Stomach (tissue), 9 donors: ENCODE results near the gene NR2F6. TPM values are rescaled to one million over a fixed set of nuclear protein-coding genes. Genes with fewer than 3 reads are reported as not detected.

Source experiments
- DNase-seq, 2 donors: peaks; one replicate each; pipeline versions ENCODE4 v3.0.0 to v3.0.0-alpha.2; 2013 to 2019
- H3K27ac ChIP-seq, 5 donors: fragments of 200-600 bp in 4 of 5; sonication (generic) in 4 of 5; one replicate each; pipeline ENCODE4 v1.5.1; 2013 to 2019; ENCODE audit warnings: mild to moderate bottlenecking in 1 of 5, moderate library complexity in 1 of 5
- H3K27me3 ChIP-seq, 3 donors: fragments of 200-600 bp; sonication (generic); one replicate each; pipeline ENCODE4 v1.5.1; 2017 to 2019; ENCODE audit warnings: mixed run types in 1 of 3
- H3K36me3 ChIP-seq, 4 donors: fragments of 200-600 bp; sonication (generic); 1 replicate in 3 of 4; 2 replicates in 1 of 4; pipeline ENCODE4 v1.5.1; 2016 to 2019
- H3K4me1 ChIP-seq, 4 donors: fragments of 200-600 bp; sonication (generic); one replicate each; pipeline ENCODE4 v1.5.1; 2016 to 2019
- H3K4me3 ChIP-seq, 4 donors: fragments of 200-600 bp; sonication (generic) in 3 of 4; one replicate each; pipeline ENCODE4 v1.5.1; 2016 to 2019; ENCODE audit warnings: mild to moderate bottlenecking in 1 of 4
- H3K9me3 ChIP-seq, 4 donors: fragments of 200-600 bp; sonication (generic); one replicate each; pipeline ENCODE4 v1.5.1; 2016 to 2019
- EP300 ChIP-seq: sonication (generic); formaldehyde crosslinking; IDR thresholded peaks from one replicate; pipeline ENCODE4 v1.6.1; 2017; ENCODE audit warnings: antibody characterized with exemption
- POLR2A ChIP-seq, 4 donors: fragments of 450-650 bp; IDR thresholded peaks; one replicate each; pipeline ENCODE4 v1.6.1; 2016; ENCODE audit warnings: antibody characterized with exemption in 4 of 4, control low read depth in 2 of 4, mild to moderate bottlenecking in 1 of 4, moderate library complexity in 1 of 4
- POLR2AphosphoS5 ChIP-seq, 3 donors: sonication (generic); formaldehyde crosslinking; IDR thresholded peaks; one replicate each; pipeline ENCODE4 v1.6.1; 2016; ENCODE audit warnings: antibody characterized with exemption in 3 of 3
- WGBS, 5 donors: extraction: QIAGEN DNeasy Blood & Tissue Kit in 3 of 5; methylation state at CpG; one replicate each; pipeline versions ENCODE4 v1.1.5 to v1.1.7; 2013 to 2018; 5-methylcytosine and 5-hydroxymethylcytosine counted together
- intact Hi-C: fragments of 100-400 bp; cut with DNase I; formaldehyde crosslinking; loops from one replicate; pipeline ENCODE4 v1.15.1; 2023; ENCODE audit warnings: low total_unique reads
- polyA plus RNA-seq, 3 donors: library from polyadenylated mRNA; stranded (reverse); fragments of 200-250 nt; gene quantifications; one replicate each; pipeline ENCODE4 v1.2.3, GENCODE V29; 2013
- total RNA-seq, 5 donors: library from RNA; depleted of rRNA; stranded (reverse); fragments of >200 nt; gene quantifications; one replicate each; pipeline versions ENCODE4 v1.1.0 to v1.2.3, GENCODE V29; 2014 to 2016
- TF ChIP-seq, protein P1 (sequence below), 7 experiments: fragments of 450-650 bp in 4 of 7; fragments of 200-600 bp in 3 of 7; sonication (generic) in 3 of 7; IDR thresholded peaks; one replicate each; pipeline ENCODE4 v1.5.1; 2016 to 2019; ENCODE audit warnings: antibody characterized with exemption in 7 of 7, control low read depth in 2 of 7, mild to moderate bottlenecking in 1 of 7
- donor health status: healthy with polysubstance abuse.
- donor health status: Bipolar disorder and iron deficiency.
- donor health status: healthy.

The NR2F6 gene
- total and polyA plus RNA-seq, 8 donors = 34.4 to 641 (median 46.1) TPM

- H3K4me1 ChIP-seq = peaks cover 0 to 5% (median 0%) of the 10 kb centered on the region in 4 donors
- no peaks in the 10 kb centered on the region for H3K36me3 ChIP-seq
- no peaks in the 10 kb centered on the region for H3K27me3 ChIP-seq
- 56 to 68% (median 64%) methylated on average over 1 of the region's 1 CpG for WGBS, 5 donors
- H3K27ac ChIP-seq = no peak overlapping the region
- H3K4me3 ChIP-seq = no peak overlapping the region
- no peak for TF ChIP-seq POLR2A (IDR thresholded peaks at IDR 0.05)
- no peak for TF ChIP-seq EP300
- TF ChIP-seq POLR2AphosphoS5 (IDR thresholded peaks at IDR 0.05) = no peak
- TF ChIP-seq, protein P1, sequence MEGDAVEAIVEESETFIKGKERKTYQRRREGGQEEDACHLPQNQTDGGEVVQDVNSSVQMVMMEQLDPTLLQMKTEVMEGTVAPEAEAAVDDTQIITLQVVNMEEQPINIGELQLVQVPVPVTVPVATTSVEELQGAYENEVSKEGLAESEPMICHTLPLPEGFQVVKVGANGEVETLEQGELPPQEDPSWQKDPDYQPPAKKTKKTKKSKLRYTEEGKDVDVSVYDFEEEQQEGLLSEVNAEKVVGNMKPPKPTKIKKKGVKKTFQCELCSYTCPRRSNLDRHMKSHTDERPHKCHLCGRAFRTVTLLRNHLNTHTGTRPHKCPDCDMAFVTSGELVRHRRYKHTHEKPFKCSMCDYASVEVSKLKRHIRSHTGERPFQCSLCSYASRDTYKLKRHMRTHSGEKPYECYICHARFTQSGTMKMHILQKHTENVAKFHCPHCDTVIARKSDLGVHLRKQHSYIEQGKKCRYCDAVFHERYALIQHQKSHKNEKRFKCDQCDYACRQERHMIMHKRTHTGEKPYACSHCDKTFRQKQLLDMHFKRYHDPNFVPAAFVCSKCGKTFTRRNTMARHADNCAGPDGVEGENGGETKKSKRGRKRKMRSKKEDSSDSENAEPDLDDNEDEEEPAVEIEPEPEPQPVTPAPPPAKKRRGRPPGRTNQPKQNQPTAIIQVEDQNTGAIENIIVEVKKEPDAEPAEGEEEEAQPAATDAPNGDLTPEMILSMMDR (IDR thresholded peaks at IDR 0.05) = no peak
- DNase-seq = no peak
- intact Hi-C loops = no loop called here
- peaks cover 0 to 9% (median 4%) of the 10 kb centered on the region in 4 donors for H3K9me3 ChIP-seq
These were observed 14.2 kb upstream of the NR2F6 start for GRCh38 chr19:17259934-17260333.

DNA sequence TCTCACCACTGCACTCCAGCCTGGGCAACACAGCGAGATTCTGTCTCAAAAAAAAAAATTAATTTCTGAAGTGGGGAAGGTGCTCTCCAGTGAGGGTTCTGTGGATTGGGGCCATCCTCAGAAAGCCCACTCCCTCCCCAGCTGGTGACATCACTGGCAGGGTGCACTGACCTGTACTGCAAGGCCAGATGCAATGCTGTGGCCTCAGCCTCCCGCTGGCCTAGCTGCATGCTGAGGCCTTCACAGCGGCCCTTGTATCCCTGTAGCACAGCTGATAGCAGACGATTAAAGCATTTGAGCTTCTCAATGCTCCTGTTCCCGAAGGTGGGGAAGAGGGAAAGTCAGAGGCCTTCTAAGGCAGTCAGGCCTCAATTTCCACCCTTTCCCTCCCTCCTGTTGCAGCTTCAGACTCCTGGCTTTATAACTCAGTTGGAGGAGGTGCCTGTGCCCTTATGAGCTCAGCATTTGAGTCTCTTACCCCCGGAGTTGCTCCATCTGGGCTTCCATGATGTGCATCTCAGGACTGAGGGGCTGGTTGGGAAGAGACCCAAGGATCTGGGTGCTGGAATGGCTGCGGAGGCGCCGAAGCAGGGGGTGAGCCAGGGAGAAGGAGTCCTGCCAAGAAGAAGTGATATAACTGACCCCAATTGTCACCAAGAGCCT, 13.5 kb upstream of the NR2F6 start:
- WGBS, 5 donors = 91 to 95% (median 92%) methylated on average over 7 to 9 of the region's 9 CpGs
- TF ChIP-seq, protein P1 (IDR thresholded peaks at IDR 0.05) = no peak
- TF ChIP-seq POLR2A (IDR thresholded peaks at IDR 0.05) = no peak
- no peak for TF ChIP-seq POLR2AphosphoS5 (IDR thresholded peaks at IDR 0.05)
- TF ChIP-seq EP300 = no peak
- DNase-seq = no peak
- no peaks in the 10 kb centered on the region for H3K27me3 ChIP-seq
- H3K36me3 ChIP-seq = no peaks in the 10 kb centered on the region
- peaks cover 0 to 9% (median 4%) of the 10 kb centered on the region in 4 donors for H3K9me3 ChIP-seq
- intact Hi-C loops = no loop called here
- no peak overlapping the region for H3K4me3 ChIP-seq
- H3K27ac ChIP-seq = no peak overlapping the region
- H3K4me1 ChIP-seq = peaks cover 0 to 5% (median 0%) of the 10 kb centered on the region in 4 donors

GRCh38 chr19:17256130-17256529, 10.4 kb upstream of the NR2F6 start:
- Histone ChIP-seq H3K27ac (no peak overlapping the region), H3K4me3 (no peak overlapping the region), H3K27me3 (no peaks in the 10 kb centered on the region), H3K36me3 (no peaks in the 10 kb centered on the region), H3K9me3 (peaks cover 0 to 9% (median 4%) of the 10 kb centered on the region in 4 donors), H3K4me1 (peaks cover 0 to 5% (median 0%) of the 10 kb centered on the region in 4 donors)
- WGBS, 5 donors = 82 to 92% (median 83%) methylated on average over 3 of the region's 3 CpGs
- intact Hi-C loops = no loop called here
- TF ChIP-seq POLR2AphosphoS5 (IDR thresholded peaks at IDR 0.05) (no peak), EP300 (no peak), POLR2A (IDR thresholded peaks at IDR 0.05) (no peak)
- TF ChIP-seq, protein P1 (IDR thresholded peaks at IDR 0.05) = no peak
- no peak for DNase-seq

DNA sequence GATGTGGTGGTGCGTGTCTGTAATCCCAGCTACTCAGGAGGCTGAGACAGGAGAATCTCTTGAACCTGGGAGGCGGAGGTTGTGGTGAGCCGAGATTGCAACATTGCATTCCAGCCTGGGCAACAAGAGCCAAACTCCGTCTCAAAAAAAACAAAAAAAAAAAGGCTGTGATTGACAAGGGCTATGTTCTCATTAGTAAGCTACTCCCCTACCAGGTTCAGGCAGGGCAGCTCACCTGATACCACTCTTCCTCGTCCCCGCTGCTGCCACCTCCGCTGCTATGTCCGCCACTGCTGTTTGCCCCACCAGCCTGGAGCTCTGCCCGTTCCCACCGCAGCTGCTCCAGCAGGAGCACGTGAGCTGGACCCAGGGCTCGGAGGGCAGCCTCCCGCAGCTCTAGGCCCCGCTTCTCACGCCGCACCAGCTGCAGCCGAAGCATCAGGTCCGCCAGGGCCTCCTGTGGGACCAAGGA, 9.5 kb upstream of the NR2F6 start:
- Histone ChIP-seq H3K9me3 (peaks cover 0 to 9% (median 4%) of the 10 kb centered on the region in 4 donors), H3K4me1 (no peaks in the 10 kb centered on the region), H3K27ac (peak overlapping the region in 1 of 5 donors; percentile 4), H3K27me3 (no peaks in the 10 kb centered on the region), H3K4me3 (no peak overlapping the region), H3K36me3 (no peaks in the 10 kb centered on the region)
- WGBS, 5 donors = 35 to 58% (median 56%) methylated on average over 17 to 18 of the region's 18 CpGs
- intact Hi-C loops = no loop called here
- DNase-seq = peak in 1 of 2 donors; percentile 36
- TF ChIP-seq EP300 (no peak), POLR2A (IDR thresholded peaks at IDR 0.05) (no peak), POLR2AphosphoS5 (IDR thresholded peaks at IDR 0.05) (no peak)
- TF ChIP-seq, protein P1 (IDR thresholded peaks at IDR 0.05) = no peak
